Kidney tubule cell (primary cell): Measurements from ENCODE around the gene SLC25A15.
"Not testable (repeated sequence)": the region's sequence is repeated elsewhere in the genome, so short reads cannot be mapped to it uniquely, and the experiment has no call there.

Experiments used
- DNase-seq: peaks from one replicate; pipeline ENCODE4 v3.0.0-alpha.2; 2018; ENCODE audit warnings: low spot score

SLC25A15 gene

GRCh38 chr13:40813667-40814454 lies 24.4 kb downstream of the SLC25A15 start:
- DNase-seq, result peak; percentile 45

- no peak for DNase-seq
These were observed 25.4 kb downstream of the SLC25A15 start for GRCh38 chr13:40814803-40815202.

- DNase-seq, result no peak
These were observed 29.5 kb downstream of the SLC25A15 start for GRCh38 chr13:40818926-40819325.

- no peak for DNase-seq
These were observed 30.4 kb downstream of the SLC25A15 start for GRCh38 chr13:40819797-40820315.

- DNase-seq, result not testable (repeated sequence)
These were observed 50.3 kb downstream of the SLC25A15 start for GRCh38 chr13:40839725-40840124.

GRCh38 chr13:40840955-40841354 lies 51.5 kb downstream of the SLC25A15 start:
- DNase-seq, result not testable (repeated sequence)
